Fibroblast of lung (primary cell): ENCODE data around the gene LCMT2. TPM values are rescaled to one million over a fixed set of nuclear protein-coding genes. Genes with fewer than 3 reads are reported as not detected.

Experiments
- DNase-seq, 2 donors: peaks; one replicate each; pipeline versions ENCODE4 v3.0.0 to v3.0.0-alpha.2; 2010; ENCODE audit warnings: low read depth in 2 of 2
- H2AFZ ChIP-seq: 2 replicates; pipeline ENCODE4 v1.5.1; 2012; ENCODE audit warnings: low read length, control low read depth, inconsistent platforms
- H3K27ac ChIP-seq: 2 replicates; pipeline ENCODE4 v1.5.1; 2011; ENCODE audit warnings: low read length, control low read depth; ENCODE audit not compliant: insufficient read depth
- H3K27me3 ChIP-seq: 2 replicates; pipeline ENCODE4 v1.5.1; 2011; ENCODE audit warnings: mild to moderate bottlenecking, low read length; ENCODE audit not compliant: control insufficient read depth, insufficient read depth
- H3K36me3 ChIP-seq: 2 replicates; pipeline ENCODE4 v1.5.1; 2011; ENCODE audit warnings: low read length; ENCODE audit not compliant: control insufficient read depth, insufficient read depth
- H3K4me1 ChIP-seq: 2 replicates; pipeline ENCODE4 v1.5.1; 2011; ENCODE audit warnings: low read length; ENCODE audit not compliant: control insufficient read depth, insufficient read depth; ENCODE audit errors: extremely low read depth
- H3K4me2 ChIP-seq: 2 replicates; pipeline ENCODE4 v1.5.1; 2011; ENCODE audit warnings: low read length, control low read depth; ENCODE audit not compliant: insufficient read depth; ENCODE audit errors: extremely low read depth
- H3K4me3 ChIP-seq, 4 experiments: fragments of 200-600 bp in 1 of 4; sonication (generic) in 1 of 4; replicated peaks in 1 of 4; 2 replicates each; pipeline ENCODE4 v1.5.1; 2011 to 2016; ENCODE audit warnings: low read length in 4 of 4, low read depth in 3 of 4, mild to moderate bottlenecking in 3 of 4, control low read depth in 2 of 4, inconsistent platforms in 1 of 4, mixed read lengths in 1 of 4; ENCODE audit not compliant: insufficient read depth in 1 of 4; ENCODE audit errors: control extremely low read depth in 1 of 4
- H3K79me2 ChIP-seq: 2 replicates; pipeline ENCODE4 v1.5.1; 2012; ENCODE audit warnings: mild to moderate bottlenecking, low read length, inconsistent platforms; ENCODE audit not compliant: control insufficient read depth, insufficient read depth
- H3K9ac ChIP-seq: 2 replicates; pipeline ENCODE4 v1.5.1; 2011; ENCODE audit warnings: mild to moderate bottlenecking, low read length, control low read depth; ENCODE audit not compliant: insufficient read depth
- H3K9me3 ChIP-seq: 2 replicates; pipeline ENCODE4 v1.5.1; 2012; ENCODE audit warnings: low read depth, low read length; ENCODE audit not compliant: control insufficient read depth, insufficient read depth
- H4K20me1 ChIP-seq: 2 replicates; pipeline ENCODE4 v1.5.1; 2011; ENCODE audit warnings: low read length; ENCODE audit not compliant: control insufficient read depth, insufficient read depth; ENCODE audit errors: extremely low read depth
- EZH2 ChIP-seq: IDR thresholded peaks from 2 replicates; pipeline ENCODE4 v1.5.1; 2012; ENCODE audit warnings: low read length, control low read depth, mild to moderate bottlenecking; ENCODE audit errors: missing control alignments
- polyA plus RNA-seq, 2 donors: library from polyadenylated mRNA; depleted of rRNA in 1 of 2; stranded (reverse) in 1 of 2; unstranded in 1 of 2; fragments of >200 nt; gene quantifications; 2 replicates each; pipeline ENCODE4 v1.2.1, GENCODE V29; 2011 to 2012; ENCODE audit warnings: missing spikeins in 1 of 2
- total RNA-seq: library from RNA; depleted of rRNA; stranded (reverse); fragments of >200 nt; gene quantifications from 2 replicates; pipeline ENCODE4 v1.2.1, GENCODE V29; 2014
- TF ChIP-seq, protein P1 (sequence below), 2 donors: IDR thresholded peaks in 1 of 2; conservative IDR thresholded peaks in 1 of 2; 1 replicate in 1 of 2; 2 replicates in 1 of 2; pipeline ENCODE4 v1.5.1; 2011 to 2012; ENCODE audit warnings: low read length in 2 of 2, control low read depth in 1 of 2, inconsistent platforms in 1 of 2, low read depth in 1 of 2, mild to moderate bottlenecking in 1 of 2

The LCMT2 gene
- total and polyA plus RNA-seq, 2 donors (not counting 1 experiment from before 2014, with no cell fraction given), result 4.8 to 12.5 TPM

DNA sequence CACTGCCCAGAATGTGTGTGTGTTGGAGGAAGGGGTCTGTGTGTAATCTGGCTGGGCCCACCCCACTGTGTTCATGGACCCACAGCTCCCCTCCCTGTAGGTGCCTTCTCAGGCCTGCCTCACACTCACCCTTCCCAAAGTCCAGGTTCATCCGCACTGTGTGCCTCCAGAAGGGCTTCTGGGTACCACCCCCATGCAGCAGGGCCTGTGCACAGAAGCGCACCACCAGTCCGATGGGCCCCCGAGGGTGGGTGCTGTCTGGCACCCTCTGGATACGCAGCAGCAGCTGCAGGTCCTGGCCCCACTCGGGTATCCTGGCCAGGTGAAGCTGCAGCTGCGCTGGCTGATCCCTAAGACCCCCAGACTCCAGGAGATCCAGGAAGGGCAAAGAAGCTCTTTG lies 50.9 kb downstream of the LCMT2 start:
- Histone ChIP-seq H3K27ac (no peak overlapping the region), H2AFZ (no peak overlapping the region), H3K4me2 (no peak overlapping the region), H3K79me2 (no peaks in the 10 kb centered on the region), H3K4me3 (no peak overlapping the region), H3K9me3 (no peaks in the 10 kb centered on the region), H3K27me3 (peaks cover 21% of the 10 kb centered on the region), H4K20me1 (no peaks in the 10 kb centered on the region), H3K9ac (no peak overlapping the region), H3K4me1 (no peaks in the 10 kb centered on the region), H3K36me3 (no peaks in the 10 kb centered on the region)
- no peak for DNase-seq
- TF ChIP-seq, protein P1, sequence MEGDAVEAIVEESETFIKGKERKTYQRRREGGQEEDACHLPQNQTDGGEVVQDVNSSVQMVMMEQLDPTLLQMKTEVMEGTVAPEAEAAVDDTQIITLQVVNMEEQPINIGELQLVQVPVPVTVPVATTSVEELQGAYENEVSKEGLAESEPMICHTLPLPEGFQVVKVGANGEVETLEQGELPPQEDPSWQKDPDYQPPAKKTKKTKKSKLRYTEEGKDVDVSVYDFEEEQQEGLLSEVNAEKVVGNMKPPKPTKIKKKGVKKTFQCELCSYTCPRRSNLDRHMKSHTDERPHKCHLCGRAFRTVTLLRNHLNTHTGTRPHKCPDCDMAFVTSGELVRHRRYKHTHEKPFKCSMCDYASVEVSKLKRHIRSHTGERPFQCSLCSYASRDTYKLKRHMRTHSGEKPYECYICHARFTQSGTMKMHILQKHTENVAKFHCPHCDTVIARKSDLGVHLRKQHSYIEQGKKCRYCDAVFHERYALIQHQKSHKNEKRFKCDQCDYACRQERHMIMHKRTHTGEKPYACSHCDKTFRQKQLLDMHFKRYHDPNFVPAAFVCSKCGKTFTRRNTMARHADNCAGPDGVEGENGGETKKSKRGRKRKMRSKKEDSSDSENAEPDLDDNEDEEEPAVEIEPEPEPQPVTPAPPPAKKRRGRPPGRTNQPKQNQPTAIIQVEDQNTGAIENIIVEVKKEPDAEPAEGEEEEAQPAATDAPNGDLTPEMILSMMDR (conservative IDR thresholded peaks at IDR 0.05 in 1 of 2, IDR thresholded peaks at IDR 0.05 in 1 of 2; ENCODE audit: low read depth in 1 of 2, low read length in 2 of 2), result no peak
- TF ChIP-seq EZH2, result no peak

DNA sequence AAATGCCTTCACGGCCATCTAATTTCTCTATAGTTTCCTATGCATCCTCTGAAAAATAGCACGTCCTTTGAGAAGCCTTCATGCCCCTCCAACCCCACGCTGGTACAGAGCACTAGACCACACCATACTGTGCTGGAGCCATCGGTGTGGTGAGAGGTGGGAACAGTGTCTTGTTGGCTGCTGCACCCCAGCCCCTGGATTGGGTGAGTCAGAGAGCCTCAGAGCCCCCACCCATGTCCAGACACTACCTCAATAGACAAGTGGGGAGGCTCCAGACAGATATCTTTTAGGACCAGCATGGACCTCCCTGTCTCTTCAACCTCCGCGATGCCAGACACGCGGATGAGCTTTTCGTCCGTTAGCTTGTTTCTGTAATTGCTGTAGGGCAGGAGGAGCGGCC lies 51.5 kb downstream of the LCMT2 start:
- H2AFZ ChIP-seq, result no peak overlapping the region
- no peak for DNase-seq
- H3K9ac ChIP-seq, result no peak overlapping the region
- no peaks in the 10 kb centered on the region for H3K79me2 ChIP-seq
- no peaks in the 10 kb centered on the region for H4K20me1 ChIP-seq
- H3K9me3 ChIP-seq, result no peaks in the 10 kb centered on the region
- no peak overlapping the region for H3K4me3 ChIP-seq
- H3K27ac ChIP-seq, result no peak overlapping the region
- no peak overlapping the region for H3K4me2 ChIP-seq
- no peaks in the 10 kb centered on the region for H3K36me3 ChIP-seq
- no peaks in the 10 kb centered on the region for H3K4me1 ChIP-seq
- TF ChIP-seq, protein P1 (conservative IDR thresholded peaks at IDR 0.05 in 1 of 2, IDR thresholded peaks at IDR 0.05 in 1 of 2; ENCODE audit: low read depth in 1 of 2, low read length in 2 of 2), result no peak
- no peak for TF ChIP-seq EZH2
- peaks cover 16% of the 10 kb centered on the region for H3K27me3 ChIP-seq

DNA sequence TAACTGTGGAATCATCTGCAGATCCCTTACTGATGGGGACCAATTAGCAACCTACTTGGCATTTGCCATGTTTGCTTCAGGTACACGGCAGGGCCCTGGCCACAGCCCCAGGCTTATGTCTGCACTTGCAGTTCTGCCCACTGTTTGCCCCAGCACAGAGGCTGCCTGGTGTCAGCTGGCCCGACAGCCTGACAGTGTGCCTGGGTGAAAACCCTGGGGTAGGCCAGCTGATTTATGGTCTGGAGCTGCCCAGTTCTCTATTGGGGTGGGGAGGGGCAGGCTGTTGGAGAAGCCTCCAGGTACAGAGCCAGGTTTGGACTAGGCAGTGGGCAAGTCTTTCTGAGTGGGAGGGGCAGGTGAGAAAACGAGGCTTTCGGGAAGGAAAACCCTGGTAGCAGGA lies 52.5 kb downstream of the LCMT2 start:
- Histone ChIP-seq H3K36me3 (no peaks in the 10 kb centered on the region), H4K20me1 (no peaks in the 10 kb centered on the region), H3K79me2 (no peaks in the 10 kb centered on the region), H3K27ac (no peak overlapping the region), H2AFZ (no peak overlapping the region), H3K4me3 (no peak overlapping the region), H3K4me2 (no peak overlapping the region), H3K4me1 (no peaks in the 10 kb centered on the region), H3K9ac (no peak overlapping the region), H3K27me3 (peaks cover 16% of the 10 kb centered on the region), H3K9me3 (no peaks in the 10 kb centered on the region)
- no peak for DNase-seq
- no peak for TF ChIP-seq EZH2
- TF ChIP-seq, protein P1 (conservative IDR thresholded peaks at IDR 0.05 in 1 of 2, IDR thresholded peaks at IDR 0.05 in 1 of 2; ENCODE audit: low read depth in 1 of 2, low read length in 2 of 2), result no peak
